ENCODE results near the gene RNF152.
A peak's percentile ranks its signal among the peaks of the same experiment; 100 is the strongest.

The RNF152 gene

GRCh38 chr18:61892683-61893308 is at the start of gene RNF152:
Gene RNF152 (minus strand): TSS chr18:61893007. CDS start chr18:61816463, 76,544 bp downstream.
- DNase-seq (ENCODE audit: low spot score), result peak; percentile 23
- POLR2A ChIA-PET (ENCODE audit: low non-redundant PET), result no interaction called here
- CTCF ChIA-PET, result interaction anchor here (0.6 kb wide), 1 partner anchor 115 kb away, joined by 6 read pairs; no protein-coding TSS in a partner anchor
- H3K27ac ChIP-seq, result peak within 1 kb of the TSS; percentile 76
- no peak for TF ChIP-seq CTCF (conservative IDR thresholded peaks at IDR 0.05; ENCODE audit: low read depth)

GRCh38 chr18:61941948-61942471 is 49.2 kb upstream of the RNF152 start:
- no peak for TF ChIP-seq CTCF (conservative IDR thresholded peaks at IDR 0.05; ENCODE audit: low read depth)
- ChIA-PET CTCF (interaction anchor here (0.6 kb wide), 1 partner anchor 190 kb away, joined by 3 read pairs; no protein-coding TSS in a partner anchor), POLR2A (ENCODE audit: low non-redundant PET) (no interaction called here)
- H3K27ac ChIP-seq, result no peak overlapping the region
- no peak for DNase-seq (ENCODE audit: low spot score)

- POLR2A ChIA-PET (ENCODE audit: low non-redundant PET), result no interaction called here
- no peak for TF ChIP-seq CTCF (conservative IDR thresholded peaks at IDR 0.05; ENCODE audit: low read depth)
- no peak overlapping the region for H3K27ac ChIP-seq
- no peak for DNase-seq (ENCODE audit: low spot score)
- CTCF ChIA-PET, result interaction anchor here (0.6 to 1.3 kb wide), 2 partner anchors 11 to 20 kb away, joined by 4 to 5 read pairs; no protein-coding TSS in a partner anchor
Measured at GRCh38 chr18:61939046-61939674, 46.4 kb upstream of the RNF152 start.

GRCh38 chr18:61935362-61935761 is 42.6 kb upstream of the RNF152 start:
- ChIA-PET CTCF (no interaction called here), POLR2A (ENCODE audit: low non-redundant PET) (no interaction called here)
- no peak overlapping the region for H3K27ac ChIP-seq
- no peak for DNase-seq (ENCODE audit: low spot score)
- TF ChIP-seq CTCF (conservative IDR thresholded peaks at IDR 0.05; ENCODE audit: low read depth), result no peak

- TF ChIP-seq CTCF (conservative IDR thresholded peaks at IDR 0.05; ENCODE audit: low read depth), result no peak
- ChIA-PET POLR2A (ENCODE audit: low non-redundant PET) (no interaction called here), CTCF (no interaction called here)
- no peak for DNase-seq (ENCODE audit: low spot score)
- no peak overlapping the region for H3K27ac ChIP-seq
Measured at GRCh38 chr18:61931654-61932379, 39.0 kb upstream of the RNF152 start.

GRCh38 chr18:61929881-61930640 is 37.3 kb upstream of the RNF152 start:
- H3K27ac ChIP-seq, result no peak overlapping the region
- DNase-seq (ENCODE audit: low spot score), result peak; percentile 13
- ChIA-PET POLR2A (ENCODE audit: low non-redundant PET) (no interaction called here), CTCF (interaction anchor here (0.6 kb wide), 1 partner anchor 298 kb away, joined by 3 read pairs; no protein-coding TSS in a partner anchor)
- no peak for TF ChIP-seq CTCF (conservative IDR thresholded peaks at IDR 0.05; ENCODE audit: low read depth)
